Measurements from ENCODE around the gene PTPRM. TPM values are rescaled to one million over a fixed set of nuclear protein-coding genes. Genes with fewer than 3 reads are reported as not detected.

Gene PTPRM
- total and polyA plus RNA-seq, 4 donors = 61.1 to 146 (median 87.5) TPM

DNA sequence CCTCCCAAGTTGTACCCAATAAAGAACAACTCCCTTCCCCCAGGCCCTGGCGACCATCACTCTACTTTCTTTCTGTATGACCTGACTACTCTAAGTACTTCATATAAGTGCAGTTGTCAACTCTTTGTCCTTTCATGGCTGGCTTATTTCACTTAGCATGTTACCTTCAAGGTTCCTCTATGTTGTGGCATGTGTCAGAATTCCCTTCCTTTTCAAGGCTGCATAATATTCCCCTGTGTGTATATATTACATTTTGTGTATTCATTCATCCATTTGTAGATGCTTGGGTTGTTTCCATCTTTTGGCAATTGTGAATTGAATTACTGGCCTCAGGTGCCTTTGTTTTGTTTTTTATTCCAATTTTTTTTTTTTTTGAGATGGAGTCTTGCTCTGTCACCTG is 860.2 kb downstream of the PTPRM start:
- H3K27ac ChIP-seq (ENCODE audit: low read depth in 1 of 2, low read length in 1 of 2) = no peak overlapping the region
- no peak overlapping the region for H3K9ac ChIP-seq (ENCODE audit: insufficient read depth in 1 of 2, low read length in 2 of 2)
- ATAC-seq (ENCODE audit: insufficient read depth, low FRiP score) (no peak), DNase-seq (no peak)
- WGBS, 2 donors = 94 to 98% methylated on average over 1 of the region's 1 CpG
- no peak overlapping the region for H3K4me3 ChIP-seq
- H3K27me3 ChIP-seq (ENCODE audit: control insufficient read depth in 3 of 3, insufficient read depth in 3 of 3, low read length in 2 of 3) = no peaks in the 10 kb centered on the region
- TF ChIP-seq, protein P1, sequence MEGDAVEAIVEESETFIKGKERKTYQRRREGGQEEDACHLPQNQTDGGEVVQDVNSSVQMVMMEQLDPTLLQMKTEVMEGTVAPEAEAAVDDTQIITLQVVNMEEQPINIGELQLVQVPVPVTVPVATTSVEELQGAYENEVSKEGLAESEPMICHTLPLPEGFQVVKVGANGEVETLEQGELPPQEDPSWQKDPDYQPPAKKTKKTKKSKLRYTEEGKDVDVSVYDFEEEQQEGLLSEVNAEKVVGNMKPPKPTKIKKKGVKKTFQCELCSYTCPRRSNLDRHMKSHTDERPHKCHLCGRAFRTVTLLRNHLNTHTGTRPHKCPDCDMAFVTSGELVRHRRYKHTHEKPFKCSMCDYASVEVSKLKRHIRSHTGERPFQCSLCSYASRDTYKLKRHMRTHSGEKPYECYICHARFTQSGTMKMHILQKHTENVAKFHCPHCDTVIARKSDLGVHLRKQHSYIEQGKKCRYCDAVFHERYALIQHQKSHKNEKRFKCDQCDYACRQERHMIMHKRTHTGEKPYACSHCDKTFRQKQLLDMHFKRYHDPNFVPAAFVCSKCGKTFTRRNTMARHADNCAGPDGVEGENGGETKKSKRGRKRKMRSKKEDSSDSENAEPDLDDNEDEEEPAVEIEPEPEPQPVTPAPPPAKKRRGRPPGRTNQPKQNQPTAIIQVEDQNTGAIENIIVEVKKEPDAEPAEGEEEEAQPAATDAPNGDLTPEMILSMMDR (IDR thresholded peaks at IDR 0.05; ENCODE audit: control extremely low read depth, extremely low read depth) = no peak
- H3K4me1 ChIP-seq (ENCODE audit: control insufficient read depth in 5 of 5, insufficient read depth in 5 of 5, low read length in 5 of 5) = peaks cover 0 to 12% (median 0%) of the 10 kb centered on the region in 5 donors
- H3K9me3 ChIP-seq (ENCODE audit: control insufficient read depth in 4 of 4, insufficient read depth in 3 of 4, low read length in 3 of 4) = no peaks in the 10 kb centered on the region
- H3K36me3 ChIP-seq (ENCODE audit: control insufficient read depth in 4 of 4, insufficient read depth in 4 of 4, low read length in 4 of 4) = no peaks in the 10 kb centered on the region

DNA sequence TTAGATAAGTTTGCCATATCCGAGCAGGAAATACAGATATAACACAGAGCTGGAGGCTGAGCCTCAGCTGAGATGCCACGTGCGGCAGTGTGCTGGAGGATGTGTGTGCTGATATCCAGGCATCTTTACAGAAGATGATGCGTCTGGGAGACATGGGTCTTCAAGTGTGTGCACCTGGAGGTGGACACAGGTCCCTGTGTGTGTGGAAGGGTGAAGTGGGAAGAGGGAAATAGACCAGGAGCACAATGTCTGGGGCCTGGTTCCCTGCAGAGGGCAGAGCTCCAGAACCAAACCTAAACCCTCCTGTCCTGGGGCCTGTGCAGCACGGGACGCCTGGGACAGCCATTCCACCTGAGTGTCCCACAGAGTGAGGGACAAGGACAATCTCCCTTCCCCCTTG is 861.8 kb downstream of the PTPRM start:
- TF ChIP-seq, protein P1 (IDR thresholded peaks at IDR 0.05; ENCODE audit: control extremely low read depth, extremely low read depth) = no peak
- Histone ChIP-seq H3K9me3 (ENCODE audit: control insufficient read depth in 4 of 4, insufficient read depth in 3 of 4, low read length in 3 of 4) (no peaks in the 10 kb centered on the region), H3K9ac (ENCODE audit: insufficient read depth in 1 of 2, low read length in 2 of 2) (no peak overlapping the region), H3K27ac (ENCODE audit: low read depth in 1 of 2, low read length in 1 of 2) (no peak overlapping the region), H3K4me3 (no peak overlapping the region), H3K27me3 (ENCODE audit: control insufficient read depth in 3 of 3, insufficient read depth in 3 of 3, low read length in 2 of 3) (no peaks in the 10 kb centered on the region), H3K36me3 (ENCODE audit: control insufficient read depth in 4 of 4, insufficient read depth in 4 of 4, low read length in 4 of 4) (no peaks in the 10 kb centered on the region), H3K4me1 (ENCODE audit: control insufficient read depth in 5 of 5, insufficient read depth in 5 of 5, low read length in 5 of 5) (peaks cover 0 to 12% (median 0%) of the 10 kb centered on the region in 5 donors)
- DNase-seq = peak in 1 of 3 donors; percentile 10
- ATAC-seq (ENCODE audit: insufficient read depth, low FRiP score) = no peak
- 74 to 84% methylated on average over 6 of the region's 6 CpGs for WGBS, 2 donors

DNA sequence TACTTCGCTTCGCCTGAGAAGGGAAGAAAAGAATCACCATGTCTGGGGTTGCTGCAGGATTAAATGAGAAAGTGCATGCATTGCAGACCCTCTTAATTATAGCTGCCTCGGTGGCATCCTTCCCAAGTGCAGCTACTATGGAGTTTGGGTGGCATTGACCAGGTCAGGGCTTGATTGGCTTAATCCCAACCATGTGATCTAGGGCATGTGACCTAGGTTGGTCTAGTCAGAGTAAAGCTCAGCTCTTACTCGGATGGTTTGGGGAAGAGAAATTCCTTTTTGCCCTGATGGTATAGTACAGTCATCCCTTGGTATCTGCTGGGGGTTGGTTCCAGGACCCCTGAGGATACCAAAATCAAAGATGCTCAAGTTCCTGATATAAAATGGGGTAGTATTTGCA is 863.9 kb downstream of the PTPRM start:
- WGBS, 2 donors = 80 to 91% methylated on average over 4 of the region's 4 CpGs
- H3K4me1 ChIP-seq (ENCODE audit: control insufficient read depth in 5 of 5, insufficient read depth in 5 of 5, low read length in 5 of 5) = peaks cover 0 to 12% (median 0%) of the 10 kb centered on the region in 5 donors
- peaks cover 0 to 3% (median 0%) of the 10 kb centered on the region in 4 donors for H3K9me3 ChIP-seq (ENCODE audit: control insufficient read depth in 4 of 4, insufficient read depth in 3 of 4, low read length in 3 of 4)
- no peaks in the 10 kb centered on the region for H3K27me3 ChIP-seq (ENCODE audit: control insufficient read depth in 3 of 3, insufficient read depth in 3 of 3, low read length in 2 of 3)
- H3K4me3 ChIP-seq = no peak overlapping the region
- TF ChIP-seq, protein P1 (IDR thresholded peaks at IDR 0.05; ENCODE audit: control extremely low read depth, extremely low read depth) = no peak
- H3K9ac ChIP-seq (ENCODE audit: insufficient read depth in 1 of 2, low read length in 2 of 2) = no peak overlapping the region
- no peak for ATAC-seq (ENCODE audit: insufficient read depth, low FRiP score)
- DNase-seq = no peak
- H3K27ac ChIP-seq (ENCODE audit: low read depth in 1 of 2, low read length in 1 of 2) = no peak overlapping the region
- no peaks in the 10 kb centered on the region for H3K36me3 ChIP-seq (ENCODE audit: control insufficient read depth in 4 of 4, insufficient read depth in 4 of 4, low read length in 4 of 4)

DNA sequence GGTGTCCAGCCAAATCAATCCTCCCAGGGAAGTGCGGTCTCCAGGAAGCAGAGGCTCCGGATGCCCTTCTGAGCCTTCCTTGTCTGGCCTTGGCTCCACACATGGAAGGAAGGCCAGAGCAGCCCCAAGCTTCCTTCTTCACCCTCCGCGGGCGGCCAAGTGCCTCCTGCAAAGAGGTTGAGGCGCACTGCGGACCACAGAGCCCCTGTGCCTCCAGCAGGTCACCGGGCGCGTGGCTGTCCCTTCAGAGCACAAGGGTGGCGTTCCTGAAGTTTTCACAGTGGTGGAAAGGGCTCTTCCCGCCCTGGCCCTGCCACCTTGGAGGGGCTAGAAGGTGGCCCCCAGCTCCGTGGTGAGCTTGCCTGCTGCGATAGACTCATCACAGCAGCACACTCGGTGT is 866.2 kb downstream of the PTPRM start:
- Histone ChIP-seq H3K36me3 (ENCODE audit: control insufficient read depth in 4 of 4, insufficient read depth in 4 of 4, low read length in 4 of 4) (no peaks in the 10 kb centered on the region), H3K4me3 (no peak overlapping the region), H3K9ac (ENCODE audit: insufficient read depth in 1 of 2, low read length in 2 of 2) (no peak overlapping the region), H3K9me3 (ENCODE audit: control insufficient read depth in 4 of 4, insufficient read depth in 3 of 4, low read length in 3 of 4) (peaks cover 0 to 3% (median 0%) of the 10 kb centered on the region in 4 donors), H3K4me1 (ENCODE audit: control insufficient read depth in 5 of 5, insufficient read depth in 5 of 5, low read length in 5 of 5) (peaks cover 0 to 6% (median 0%) of the 10 kb centered on the region in 5 donors), H3K27ac (ENCODE audit: low read depth in 1 of 2, low read length in 1 of 2) (no peak overlapping the region), H3K27me3 (ENCODE audit: control insufficient read depth in 3 of 3, insufficient read depth in 3 of 3, low read length in 2 of 3) (no peaks in the 10 kb centered on the region)
- ATAC-seq (ENCODE audit: insufficient read depth, low FRiP score) (no peak), DNase-seq (no peak)
- TF ChIP-seq, protein P1 (IDR thresholded peaks at IDR 0.05; ENCODE audit: control extremely low read depth, extremely low read depth) = no peak
- 86 to 91% methylated on average over 15 of the region's 15 CpGs for WGBS, 2 donors

Measured in lung (tissue), 12 donors.